SK-N-SH treated with all-trans-retinoic acid at 6 μM for 48 hours (cell line): ENCODE measurements around the gene CARS1.

Experiments
- PPARA ChIP-seq: fragments of 250-450 bp; sonication (Bioruptor Pico); IDR thresholded peaks from 2 replicates; pipeline ENCODE4 v1.5.0; 2020; ENCODE audit warnings: mild to moderate bottlenecking, borderline replicate concordance
- RARB ChIP-seq: fragments of 250-450 bp; sonication (Bioruptor Pico); IDR thresholded peaks from 2 replicates; pipeline ENCODE4 v1.8.0; 2021; ENCODE audit warnings: mild to moderate bottlenecking, moderate library complexity
- ZFP3 ChIP-seq: fragments of 250-450 bp; sonication (Bioruptor Pico); IDR thresholded peaks from 2 replicates; pipeline ENCODE4 v1.5.0; 2020; ENCODE audit warnings: mild to moderate bottlenecking, moderate library complexity
- TF ChIP-seq, protein P1 (sequence below): fragments of 250-450 bp; sonication (Bioruptor Pico); IDR thresholded peaks from 2 replicates; pipeline ENCODE4 v1.5.0; 2020; ENCODE audit warnings: mild to moderate bottlenecking, moderate library complexity

DNA sequence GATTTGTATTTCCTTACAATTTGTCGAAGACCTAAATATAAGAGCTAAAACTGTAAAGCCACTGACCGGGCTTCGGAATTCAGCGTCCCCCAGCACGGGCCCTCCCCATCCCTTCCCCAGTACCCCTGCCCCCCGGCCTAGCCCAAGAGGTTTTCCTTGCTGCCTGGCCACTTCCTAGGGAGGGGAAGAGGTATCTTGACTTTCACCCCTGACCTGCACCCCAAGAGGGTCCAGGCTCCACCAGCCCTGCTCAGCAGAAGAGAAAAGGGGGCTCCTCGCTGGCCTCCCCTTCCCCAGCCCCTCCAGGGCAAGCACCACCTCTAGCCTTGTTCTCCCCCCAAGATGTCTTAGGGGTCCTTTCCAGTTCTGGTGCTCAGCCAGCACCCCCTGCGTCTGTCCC lies 26.1 kb upstream of the CARS1 start:
- no peak for TF ChIP-seq ZFP3 (CRISPR knock-in tag)
- no peak for TF ChIP-seq RARB (CRISPR knock-in tag)
- TF ChIP-seq, protein P1, sequence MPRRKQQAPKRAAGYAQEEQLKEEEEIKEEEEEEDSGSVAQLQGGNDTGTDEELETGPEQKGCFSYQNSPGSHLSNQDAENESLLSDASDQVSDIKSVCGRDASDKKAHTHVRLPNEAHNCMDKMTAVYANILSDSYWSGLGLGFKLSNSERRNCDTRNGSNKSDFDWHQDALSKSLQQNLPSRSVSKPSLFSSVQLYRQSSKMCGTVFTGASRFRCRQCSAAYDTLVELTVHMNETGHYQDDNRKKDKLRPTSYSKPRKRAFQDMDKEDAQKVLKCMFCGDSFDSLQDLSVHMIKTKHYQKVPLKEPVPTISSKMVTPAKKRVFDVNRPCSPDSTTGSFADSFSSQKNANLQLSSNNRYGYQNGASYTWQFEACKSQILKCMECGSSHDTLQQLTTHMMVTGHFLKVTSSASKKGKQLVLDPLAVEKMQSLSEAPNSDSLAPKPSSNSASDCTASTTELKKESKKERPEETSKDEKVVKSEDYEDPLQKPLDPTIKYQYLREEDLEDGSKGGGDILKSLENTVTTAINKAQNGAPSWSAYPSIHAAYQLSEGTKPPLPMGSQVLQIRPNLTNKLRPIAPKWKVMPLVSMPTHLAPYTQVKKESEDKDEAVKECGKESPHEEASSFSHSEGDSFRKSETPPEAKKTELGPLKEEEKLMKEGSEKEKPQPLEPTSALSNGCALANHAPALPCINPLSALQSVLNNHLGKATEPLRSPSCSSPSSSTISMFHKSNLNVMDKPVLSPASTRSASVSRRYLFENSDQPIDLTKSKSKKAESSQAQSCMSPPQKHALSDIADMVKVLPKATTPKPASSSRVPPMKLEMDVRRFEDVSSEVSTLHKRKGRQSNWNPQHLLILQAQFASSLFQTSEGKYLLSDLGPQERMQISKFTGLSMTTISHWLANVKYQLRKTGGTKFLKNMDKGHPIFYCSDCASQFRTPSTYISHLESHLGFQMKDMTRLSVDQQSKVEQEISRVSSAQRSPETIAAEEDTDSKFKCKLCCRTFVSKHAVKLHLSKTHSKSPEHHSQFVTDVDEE (CRISPR knock-in tag) = no peak
- TF ChIP-seq PPARA (CRISPR knock-in tag) = no peak
